ENCODE results near the gene ENTR1. TPM values are rescaled to one million over a fixed set of nuclear protein-coding genes. Genes with fewer than 3 reads are reported as not detected.

ENTR1 gene
- total and polyA plus RNA-seq, 2 of the 4 experiments (the other 2 are of a cell fraction) = 14.5 to 37.3 TPM

DNA sequence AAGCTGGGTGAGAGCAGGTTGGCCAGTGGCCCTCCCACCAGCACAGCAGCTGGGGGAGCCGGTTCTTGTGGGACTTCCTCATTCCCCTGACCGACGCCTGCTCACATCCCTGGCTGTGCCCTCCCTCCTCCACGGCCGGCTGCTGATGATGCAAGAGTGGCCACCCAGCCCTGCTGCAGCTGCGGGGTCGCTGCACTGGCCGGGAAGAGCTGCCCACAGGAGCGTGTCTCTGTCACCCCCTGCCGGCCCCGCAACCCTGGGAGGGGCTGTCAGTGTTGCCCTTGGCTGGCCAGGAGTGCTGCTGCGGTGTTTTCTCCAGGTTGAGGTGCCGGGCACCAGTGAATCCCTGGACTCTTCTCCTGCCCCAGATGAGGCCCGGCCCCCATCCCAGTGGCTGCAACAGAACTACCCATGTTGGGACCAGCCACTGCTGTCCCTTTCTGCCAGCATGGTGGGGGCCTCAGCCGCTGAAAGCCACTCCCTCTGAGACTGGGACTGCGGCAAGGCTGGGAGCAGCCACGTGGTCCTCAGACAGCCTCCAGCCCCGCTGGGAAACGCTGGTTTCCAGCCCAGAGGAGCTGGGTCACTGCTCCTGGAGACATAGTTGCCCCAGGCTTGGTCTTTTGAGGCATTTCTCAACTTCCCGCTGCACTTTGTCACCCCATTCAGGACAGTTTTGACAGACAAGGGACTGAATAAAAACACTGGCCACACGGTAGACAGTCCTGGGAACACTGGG is 37.7 kb downstream of the ENTR1 start:
- TF ChIP-seq RAD21 (IDR thresholded peaks at IDR 0.05; ENCODE audit: low read length) (peak; percentile 46; the same call in 1 of the 2 replicates), FOS (IDR thresholded peaks at IDR 0.05; ENCODE audit: low read depth, low read length) (peak; percentile 43; the same call in 1 of the 2 replicates), USF2 (IDR thresholded peaks at IDR 0.05; ENCODE audit: low read depth, low read length) (peak; percentile 19; the same call in 1 of the 2 replicates), CTCF (conservative IDR thresholded peaks at IDR 0.05; ENCODE audit: low read depth, low read length) (peak; percentile 50), MAZ (IDR thresholded peaks at IDR 0.05; ENCODE audit: borderline replicate concordance, low read depth, low read length) (peak; percentile 93), CEBPB (IDR thresholded peaks at IDR 0.05; ENCODE audit: low read depth, low read length) (peak; percentile 99), MXI1 (IDR thresholded peaks at IDR 0.05; ENCODE audit: borderline replicate concordance, low read depth, low read length) (0 out of 2 replicates have a peak, but pooled peaks have one; percentile 49), SMC3 (IDR thresholded peaks at IDR 0.05; ENCODE audit: low read depth, low read length) (peak; percentile 18; the same call in 1 of the 2 replicates), ELK1 (IDR thresholded peaks at IDR 0.05; ENCODE audit: borderline replicate concordance, low read depth, low read length) (no peak), RFX5 (IDR thresholded peaks at IDR 0.05; ENCODE audit: low read depth, low read length) (no peak), BHLHE40 (IDR thresholded peaks at IDR 0.05; ENCODE audit: low read depth, low read length) (peak; percentile 33; the same call in 1 of the 2 replicates)
- no peaks in the 10 kb centered on the region for H4K20me1 ChIP-seq (ENCODE audit: insufficient read depth, low read length)
- WGBS, 2 experiments (ENCODE audit: extremely low coverage in 2 of 2, insufficient read length in 1 of 2) = 27% methylated on average over 13 of the region's 21 CpGs; no CpG with 5 or more reads in 1 of the 2 experiments
- peak overlapping the region; percentile 66 for H2BK5ac ChIP-seq (ENCODE audit: low read depth, low read length, poor library complexity, severe bottlenecking)
- peaks cover 1% of the 10 kb centered on the region; the same call in 1 of the 2 replicates for H3K36me3 ChIP-seq (ENCODE audit: control insufficient read depth, insufficient read depth, low read length)
- peak overlapping the region; percentile 13 for H2BK20ac ChIP-seq (ENCODE audit: low read depth, low read length)
- H3K9ac ChIP-seq (ENCODE audit: low read depth, low read length) = peak overlapping the region; percentile 26
- peak overlapping the region; percentile 90 for H2AFZ ChIP-seq (replicated peaks; ENCODE audit: low read length, poor library complexity)
- H4K91ac ChIP-seq (ENCODE audit: insufficient read depth, low read depth, low read length) = peak overlapping the region; percentile 98
- dilution Hi-C loops (cut with HindIII; ENCODE audit: low sequenced_read_pairs, unreplicated experiment) (no loop called here), intact Hi-C loops (cut with micrococcal nuclease) (no loop called here), in situ Hi-C loops (cut with MboI; ENCODE audit: low sequenced_read_pairs) (no loop called here)
- H3K27ac ChIP-seq (ENCODE audit: insufficient read depth, low read length) = peak overlapping the region; percentile 69
- DNase-seq = peak; percentile 86
- POLR2A ChIA-PET (ENCODE audit: unreplicated experiment) = no interaction called here
- H3K9me1 ChIP-seq (ENCODE audit: insufficient read depth, low read length) = peaks cover 9% of the 10 kb centered on the region
- H2AK5ac ChIP-seq (ENCODE audit: low read depth, low read length) = peak overlapping the region; percentile 89
- H3K18ac ChIP-seq (ENCODE audit: low read depth, low read length) = peak overlapping the region; percentile 83
- H4K8ac ChIP-seq (ENCODE audit: low read depth in 2 of 2, low read length in 2 of 2) = peak overlapping the region; percentile 97 to 99
- peak overlapping the region; percentile 90 for H2BK120ac ChIP-seq (ENCODE audit: low read depth, low read length)
- H4K5ac ChIP-seq (ENCODE audit: low read depth, low read length) = peak overlapping the region; percentile 97
- H3K23ac ChIP-seq (ENCODE audit: low read depth, low read length) = peak overlapping the region; percentile 51; the same call in 1 of the 2 replicates
- CTCF ChIA-PET = interaction anchor here (0.7 to 1.5 kb wide), 4 partner anchors 9 to 40 kb away, joined by 3 to 8 read pairs (median 3); partner anchors contain the start of gene DNLZ
- H3K4ac ChIP-seq (ENCODE audit: low read depth, low read length) = peak overlapping the region; percentile 98
- H3K4me1 ChIP-seq (ENCODE audit: control insufficient read depth, insufficient read depth, low read length) = peaks cover 15% of the 10 kb centered on the region
- no TSS peak for BruUV-seq (replicated peaks)
- no peak overlapping the region; the same call in 1 of the 2 replicates for H3K56ac ChIP-seq (ENCODE audit: extremely low read depth, insufficient read depth, low read length)
- no peaks in the 10 kb centered on the region; a peak in 1 of 4 replicates for H3K79me1 ChIP-seq (ENCODE audit: low read depth in 1 of 2, low read length in 2 of 2)
- no peaks in the 10 kb centered on the region for H3K9me3 ChIP-seq (ENCODE audit: control insufficient read depth, insufficient read depth, low read length)
- H2AK9ac ChIP-seq (replicated peaks; ENCODE audit: low read depth, low read length, poor library complexity) = peak overlapping the region; percentile 90
- peak; percentile 89 for ATAC-seq (ENCODE audit: low read depth)
- H3K27me3 ChIP-seq (ENCODE audit: control insufficient read depth, insufficient read depth, low read length) = no peaks in the 10 kb centered on the region
- H3K4me3 ChIP-seq (ENCODE audit: insufficient read depth, low read depth, low read length) = no peak overlapping the region
- H3K14ac ChIP-seq (replicated peaks; ENCODE audit: low read depth, low read length) = peak overlapping the region; percentile 92
- peak overlapping the region; percentile 85; the same call in 1 of the 3 replicates for H2BK15ac ChIP-seq (ENCODE audit: low read depth, low read length)
- H3K4me2 ChIP-seq (ENCODE audit: low read depth, low read length) = peak overlapping the region; percentile 30; the same call in 1 of the 2 replicates

Data from IMR-90 (cell line).